Hematopoietic multipotent progenitor cell treated with erythropoietin and hydrocortisone succinate and interleukin-3 and kit ligand, for 6 days (in vitro differentiated cells): ENCODE data around the gene NAA40.
A peak's percentile ranks its signal among the peaks of the same experiment; 100 is the strongest.

Experiments
- DNase-seq: peaks from one replicate; pipeline ENCODE4 v3.0.0-alpha.2; 2015

NAA40 gene

GRCh38 chr11:63913866-63914830 lies 24.7 kb upstream of the NAA40 start:
- DNase-seq, result no peak

- DNase-seq, result no peak
Measured at GRCh38 chr11:63914896-63915691, 23.7 kb upstream of the NAA40 start.

GRCh38 chr11:63915961-63916836 lies 22.6 kb upstream of the NAA40 start:
- peak; percentile 44 for DNase-seq

GRCh38 chr11:63916837-63917691 lies 21.7 kb upstream of the NAA40 start, which contains the start of gene RCOR2:
TSS of gene RCOR2 (minus strand) at chr11:63917164. CDS start at chr11:63916456, 708 bp downstream.
- peak; percentile 74 for DNase-seq

- DNase-seq, result peak; percentile 63
Measured at GRCh38 chr11:63917692-63918506, 20.9 kb upstream of the NAA40 start.

- DNase-seq, result no peak
Measured at GRCh38 chr11:63918507-63919191, 20.2 kb upstream of the NAA40 start.

GRCh38 chr11:63919267-63920125 lies 19.3 kb upstream of the NAA40 start:
- no peak for DNase-seq

- DNase-seq, result no peak
Measured at GRCh38 chr11:63920126-63920938, 18.5 kb upstream of the NAA40 start.

GRCh38 chr11:63920939-63921417 lies 17.8 kb upstream of the NAA40 start:
- DNase-seq, result no peak

- no peak for DNase-seq
Measured at GRCh38 chr11:63922673-63923192, 16.1 kb upstream of the NAA40 start.

GRCh38 chr11:63923319-63923718 lies 15.5 kb upstream of the NAA40 start:
- DNase-seq, result no peak

- DNase-seq, result no peak
Measured at GRCh38 chr11:63929616-63930015, 9.2 kb upstream of the NAA40 start.

- no peak for DNase-seq
Measured at GRCh38 chr11:63931045-63931444, 7.8 kb upstream of the NAA40 start.

GRCh38 chr11:63931876-63932275 lies 6.9 kb upstream of the NAA40 start:
- no peak for DNase-seq

GRCh38 chr11:63933459-63933858 lies 5.3 kb upstream of the NAA40 start:
- DNase-seq, result no peak

- peak; percentile 72 for DNase-seq
Measured at GRCh38 chr11:63937713-63938478, 906 bp upstream of the NAA40 start.

- DNase-seq, result peak; percentile 34
Measured at GRCh38 chr11:63939397-63939891, 642 bp downstream of the NAA40 start.
